PFSK-1 (cell line): ENCODE data around the gene PPCDC.

Experiments used
- POLR2AphosphoS5 ChIP-seq: IDR thresholded peaks from 2 replicates; pipeline ENCODE4 v1.6.1; 2012; ENCODE audit warnings: low read depth, mild to moderate bottlenecking, control low read depth, low read length, moderate library complexity
- REST ChIP-seq, 2 experiments: IDR thresholded peaks; 2 replicates each; pipeline versions ENCODE4 v1.6.1 to v1.8.0; 2011 to 2012; ENCODE audit warnings: low read depth in 2 of 2, low read length in 2 of 2, control low read depth in 1 of 2, inconsistent platforms in 1 of 2, mild to moderate bottlenecking in 1 of 2, moderate library complexity in 1 of 2; ENCODE audit not compliant: insufficient read depth in 1 of 2
- TAF1 ChIP-seq: IDR thresholded peaks from 2 replicates; pipeline ENCODE4 v1.6.1; 2012; ENCODE audit warnings: low read length, control low read depth, borderline replicate concordance; ENCODE audit not compliant: insufficient read depth

DNA sequence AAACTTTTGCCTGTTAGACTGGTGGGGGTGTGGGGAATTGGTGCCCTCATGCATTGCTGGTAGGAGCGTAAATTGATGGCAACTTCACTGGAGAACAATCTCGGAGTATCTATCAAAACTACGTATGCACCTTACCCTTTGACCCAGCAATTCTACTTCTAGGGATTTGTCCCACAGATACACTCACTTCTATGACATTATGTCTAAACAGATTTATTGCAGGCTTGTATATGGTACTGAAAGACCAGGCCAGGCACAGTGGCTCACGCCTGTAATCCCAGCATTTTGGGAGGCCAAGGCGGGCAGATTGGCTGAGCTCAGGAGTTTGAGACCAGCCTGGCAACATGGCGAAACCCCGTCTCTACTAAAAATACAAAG lies 30.3 kb downstream of the PPCDC start:
- TF ChIP-seq REST (IDR thresholded peaks at IDR 0.05; ENCODE audit: insufficient read depth in 1 of 2, low read depth in 2 of 2, low read length in 2 of 2) (no peak), TAF1 (no peak), POLR2AphosphoS5 (no peak)
